HG02973 (cell line): ENCODE measurements around the gene ASAP3.

Source experiments
- ATAC-seq: cut with Tn5 transposase; IDR thresholded peaks from one replicate; pipeline ENCODE4 v1.9.1; 2021; ENCODE audit warnings: moderate library complexity; ENCODE audit not compliant: unreplicated experiment

Gene ASAP3

GRCh38 chr1:23450894-23451293, 33.1 kb downstream of the ASAP3 start:
- ATAC-seq = no peak

- no peak for ATAC-seq
These were observed 34.0 kb downstream of the ASAP3 start for GRCh38 chr1:23449958-23450357.

GRCh38 chr1:23449306-23449705, 34.7 kb downstream of the ASAP3 start:
- ATAC-seq = no peak

- ATAC-seq = no peak
These were observed 35.1 kb downstream of the ASAP3 start for GRCh38 chr1:23448846-23449245.

- ATAC-seq = no peak
These were observed 37.2 kb downstream of the ASAP3 start for GRCh38 chr1:23446661-23447310.

- ATAC-seq = no peak
These were observed 39.2 kb downstream of the ASAP3 start for GRCh38 chr1:23444596-23445390.

GRCh38 chr1:23444104-23444533, 39.9 kb downstream of the ASAP3 start:
- no peak for ATAC-seq

- ATAC-seq = no peak
These were observed 41.2 kb downstream of the ASAP3 start for GRCh38 chr1:23442751-23443150.

GRCh38 chr1:23441446-23442148, 42.4 kb downstream of the ASAP3 start:
- ATAC-seq = no peak

- no peak for ATAC-seq
These were observed 45.4 kb downstream of the ASAP3 start for GRCh38 chr1:23438545-23438944.

- no peak for ATAC-seq
These were observed 46.7 kb downstream of the ASAP3 start for GRCh38 chr1:23437355-23437664.

- no peak for ATAC-seq
These were observed 47.2 kb downstream of the ASAP3 start for GRCh38 chr1:23436520-23437354.

GRCh38 chr1:23434260-23434775, 49.7 kb downstream of the ASAP3 start:
- ATAC-seq = no peak

GRCh38 chr1:23433122-23433521, 50.9 kb downstream of the ASAP3 start:
- no peak for ATAC-seq

GRCh38 chr1:23431431-23431830, 52.5 kb downstream of the ASAP3 start:
- no peak for ATAC-seq

GRCh38 chr1:23430803-23431202, 53.2 kb downstream of the ASAP3 start:
- no peak for ATAC-seq

- ATAC-seq = no peak
These were observed 55.7 kb downstream of the ASAP3 start for GRCh38 chr1:23428136-23428905.

- no peak for ATAC-seq
These were observed 56.4 kb downstream of the ASAP3 start for GRCh38 chr1:23427550-23427949.

GRCh38 chr1:23426828-23427227, 57.2 kb downstream of the ASAP3 start:
- ATAC-seq = no peak

GRCh38 chr1:23425193-23425494, 58.8 kb downstream of the ASAP3 start:
- no peak for ATAC-seq
